ENCODE measurements around the gene NMNAT2.

Gene NMNAT2

GRCh38 chr1:183363972-183364371, 54.2 kb downstream of the NMNAT2 start:
- no peak for DNase-seq

DNA sequence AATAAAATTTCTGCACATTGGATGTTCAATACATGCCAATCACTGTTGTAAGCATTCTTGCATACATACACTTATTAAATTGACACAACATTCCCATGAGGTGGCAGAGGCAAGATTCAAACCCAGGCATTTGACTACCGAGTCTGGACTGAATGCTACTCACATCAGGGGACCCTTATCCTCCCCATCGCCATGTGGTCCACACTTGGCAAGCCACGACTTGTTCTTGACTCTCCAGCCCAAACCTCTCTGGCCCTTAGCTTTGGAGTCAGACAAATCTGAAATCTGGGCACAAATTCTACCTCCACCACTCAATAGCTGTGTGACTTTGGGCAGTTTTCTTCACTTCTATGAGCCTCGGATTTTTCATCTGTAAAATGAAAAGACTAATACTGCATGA, 57.1 kb downstream of the NMNAT2 start:
- DNase-seq: no peak

DNA sequence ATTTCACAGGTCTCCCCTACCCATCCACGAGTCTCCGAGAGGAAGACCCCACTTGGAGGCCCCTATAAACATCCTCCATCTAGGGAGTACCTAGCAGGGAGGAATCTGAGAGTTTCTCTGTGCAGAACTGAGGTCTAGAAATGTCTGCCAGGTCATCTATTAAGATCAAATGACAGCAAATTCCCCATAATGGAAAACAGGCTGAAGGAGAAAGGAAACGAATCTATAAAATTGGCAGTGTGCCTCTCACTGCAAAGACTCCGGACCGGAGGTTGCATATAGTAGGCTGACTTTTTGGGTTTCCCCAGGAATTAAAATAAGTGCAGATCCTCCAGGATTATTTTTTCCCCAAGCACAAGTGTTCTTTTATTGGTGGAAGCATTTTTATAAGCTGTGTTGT, 57.7 kb downstream of the NMNAT2 start:
- no peak for DNase-seq

GRCh38 chr1:183356534-183357182, 61.5 kb downstream of the NMNAT2 start:
- DNase-seq: no peak

DNA sequence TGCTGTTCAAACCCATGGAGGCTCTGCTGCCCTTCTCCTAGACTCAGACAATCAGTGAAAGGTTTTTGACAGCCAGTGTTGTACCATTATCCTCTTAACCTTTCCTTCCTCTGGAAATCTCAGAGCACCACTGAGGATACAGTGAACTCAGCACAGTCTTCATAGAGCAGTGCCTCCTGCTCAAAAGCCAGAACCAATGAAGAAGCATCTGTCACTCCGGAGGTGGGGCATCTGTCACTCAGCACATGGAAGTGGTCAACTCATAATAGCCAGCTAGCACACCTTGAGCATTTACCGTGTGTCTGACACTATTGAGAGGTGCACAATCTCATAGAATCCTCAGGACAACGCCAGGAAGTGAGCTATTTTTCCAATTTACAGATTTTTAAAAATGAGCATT, 62.4 kb downstream of the NMNAT2 start:
- no peak for DNase-seq

DNA sequence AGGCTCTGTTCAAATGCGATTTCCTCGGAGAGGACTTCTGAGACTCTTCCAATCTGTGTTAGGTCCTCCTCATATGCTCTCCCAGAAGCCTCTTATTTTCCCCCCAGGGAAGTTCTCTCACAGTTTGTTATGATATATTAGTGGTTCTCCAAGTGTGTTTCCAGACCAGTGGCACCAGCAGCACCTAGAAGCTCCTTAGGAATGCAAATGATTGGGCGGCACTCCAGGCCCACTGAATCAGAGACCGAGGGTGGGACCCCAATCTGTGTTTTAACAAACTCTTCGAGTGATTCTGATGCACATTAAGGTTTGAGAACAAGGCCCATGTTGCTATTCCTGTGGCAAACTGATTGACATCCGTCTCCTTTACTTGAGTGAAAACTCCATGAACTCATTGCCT, 63.0 kb downstream of the NMNAT2 start:
- DNase-seq: no peak

GRCh38 chr1:183353597-183353996, 64.6 kb downstream of the NMNAT2 start:
- DNase-seq: no peak

DNA sequence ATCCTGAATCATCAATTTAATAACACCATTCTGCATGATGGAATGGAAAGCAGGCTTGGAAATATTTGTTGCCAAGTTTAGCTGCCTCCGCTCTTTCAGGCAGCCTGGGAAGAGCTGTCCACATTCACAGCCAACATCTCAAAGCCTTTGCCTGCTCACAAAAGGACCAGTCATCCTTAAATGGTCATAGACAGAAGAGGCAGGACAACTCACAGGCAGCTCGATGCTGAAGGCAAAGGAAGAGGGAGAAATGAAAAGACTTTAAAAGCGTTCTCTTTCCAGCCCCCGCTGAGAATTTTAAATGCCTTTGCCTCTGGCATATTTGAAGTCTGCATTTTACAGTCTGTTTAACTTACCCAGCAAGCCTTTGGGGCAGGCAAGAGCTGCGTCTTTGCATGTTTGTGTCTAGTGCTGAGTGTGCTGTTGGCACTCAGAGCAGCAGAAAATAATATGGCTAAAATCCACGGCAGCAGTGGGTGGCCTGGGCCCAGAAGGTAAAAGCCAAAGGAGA, 68.9 kb downstream of the NMNAT2 start:
- no peak for DNase-seq

GRCh38 chr1:183346276-183346732, 71.9 kb downstream of the NMNAT2 start:
- no peak for DNase-seq

DNA sequence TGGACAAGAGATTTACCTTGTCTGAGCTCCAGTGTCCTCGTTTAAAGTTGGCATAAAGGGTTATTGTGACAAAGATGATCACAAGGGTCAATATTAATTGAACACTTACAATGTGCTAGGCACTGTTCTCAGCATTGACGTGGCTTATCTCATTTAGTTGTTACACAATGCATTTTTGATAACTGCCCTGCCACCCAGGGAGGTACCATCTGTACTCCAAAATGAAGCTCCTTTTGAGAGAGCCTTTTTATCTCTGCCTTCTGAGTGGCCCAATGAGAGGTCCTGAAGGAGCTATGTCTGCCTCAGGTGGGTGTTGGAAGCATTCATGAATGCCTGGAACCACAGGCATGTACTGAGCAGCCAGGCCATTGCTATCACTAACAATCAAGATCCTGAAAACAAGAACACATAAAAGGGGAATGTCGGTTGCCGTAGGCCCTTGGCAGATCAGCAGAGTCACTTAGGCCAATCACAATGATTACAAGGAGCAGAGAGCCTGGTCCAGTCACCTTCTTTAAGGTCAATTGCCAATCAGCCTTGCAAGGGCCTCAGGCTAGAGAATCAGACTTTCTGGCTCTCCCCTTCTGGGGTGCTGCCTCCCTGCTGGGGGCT, 78.5 kb downstream of the NMNAT2 start:
- no peak for DNase-seq

DNA sequence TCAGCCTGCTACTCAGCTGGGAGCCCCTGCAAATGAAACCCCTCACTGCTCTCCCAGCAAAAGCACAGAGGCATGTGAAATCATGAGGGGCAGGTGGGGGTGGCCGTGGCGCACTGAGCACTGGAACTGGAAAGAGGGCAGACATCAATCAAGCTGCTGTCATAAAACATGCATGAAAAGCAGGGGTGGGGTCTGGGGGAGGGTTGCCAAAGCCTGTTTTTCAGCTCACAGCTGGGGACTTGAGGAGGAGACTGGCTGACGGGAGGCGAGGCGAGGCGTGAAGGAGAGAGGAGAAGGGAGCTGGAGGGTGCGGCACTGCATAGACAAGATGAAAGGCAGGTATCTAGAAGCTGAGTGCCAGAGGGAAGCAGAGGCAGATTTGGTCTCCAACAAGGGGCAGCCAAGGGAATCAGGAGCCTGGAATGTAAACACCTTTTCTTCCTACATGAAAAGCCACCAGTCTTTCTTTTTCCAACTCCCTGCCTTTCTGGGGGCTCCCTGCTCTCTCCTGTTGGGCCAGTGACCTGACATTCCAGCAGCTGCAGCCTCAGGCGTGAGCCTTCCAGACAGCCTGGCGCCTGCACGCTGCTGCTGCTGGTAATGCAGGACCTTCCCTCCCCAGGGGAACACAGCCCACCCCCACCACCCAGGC, 87.0 kb downstream of the NMNAT2 start:
- DNase-seq: no peak

GRCh38 chr1:183330335-183330734, 87.8 kb downstream of the NMNAT2 start:
- DNase-seq: no peak

DNA sequence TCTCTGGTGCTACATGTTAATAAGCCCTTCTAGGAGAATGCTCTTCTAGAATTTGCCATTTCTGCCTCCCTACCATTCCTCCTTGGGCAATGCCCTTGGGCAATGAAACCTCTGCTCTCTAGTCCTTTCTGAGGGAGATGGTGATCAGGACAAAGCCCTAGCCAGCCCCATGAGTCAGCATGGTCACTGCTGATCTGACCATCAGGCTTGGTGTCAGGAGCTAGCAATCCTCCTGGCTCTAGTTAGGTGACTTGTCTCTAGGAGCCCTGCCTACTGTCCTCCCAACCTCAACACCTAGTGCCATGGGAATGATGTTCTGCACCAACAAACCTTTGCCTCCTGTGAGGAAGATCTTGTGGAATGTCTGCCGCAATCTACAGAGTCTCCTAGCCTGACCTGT, 89.8 kb downstream of the NMNAT2 start:
- DNase-seq: no peak

DNA sequence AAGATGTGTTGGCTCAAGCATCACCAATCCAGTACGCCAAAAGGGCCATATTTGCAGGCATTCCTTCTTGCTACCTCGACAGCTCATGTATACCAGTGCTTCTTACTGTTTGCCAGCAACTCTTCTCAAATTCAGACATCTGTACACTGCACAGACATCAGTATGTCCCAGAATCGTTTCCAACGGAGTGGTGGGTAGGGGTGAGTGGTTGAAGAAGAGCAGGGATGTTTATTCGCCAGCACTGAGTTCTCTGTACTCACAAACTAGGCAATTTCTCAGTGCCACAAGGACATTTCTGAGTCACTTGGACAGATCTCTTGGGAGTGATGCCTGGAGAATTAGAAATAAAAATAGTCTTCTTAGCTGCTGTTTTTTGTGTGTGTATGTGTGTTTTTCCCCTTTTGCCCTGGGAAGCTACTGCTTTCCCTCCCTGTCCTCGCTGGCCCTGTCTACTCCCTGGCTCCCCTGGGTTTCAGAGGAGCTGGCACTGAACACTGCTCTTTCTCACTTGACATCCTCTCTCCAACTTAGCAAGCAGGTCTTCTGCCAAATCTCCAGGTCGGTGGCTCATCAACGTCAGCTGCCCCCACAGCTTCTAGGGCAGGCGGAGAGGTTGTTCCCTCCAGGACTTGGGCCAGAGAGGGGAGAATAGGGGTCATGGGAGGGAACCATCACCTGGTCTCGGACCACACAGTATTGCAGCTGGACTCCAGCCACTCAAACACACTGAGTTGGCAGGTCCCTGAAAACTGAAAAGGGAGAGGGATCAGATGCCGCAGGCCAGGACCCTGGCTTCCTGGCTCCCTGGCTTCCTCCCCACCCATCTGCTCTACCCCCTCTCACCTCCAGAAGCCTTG, 90.5 kb downstream of the NMNAT2 start:
- no peak for DNase-seq

- no peak for DNase-seq
Observed at GRCh38 chr1:183323849-183324683, 94.1 kb downstream of the NMNAT2 start.

- no peak for DNase-seq
Observed at GRCh38 chr1:183319606-183320005, 98.6 kb downstream of the NMNAT2 start.

- DNase-seq: no peak
Observed at GRCh38 chr1:183319051-183319450, 99.1 kb downstream of the NMNAT2 start.

GRCh38 chr1:183318433-183318832, 99.7 kb downstream of the NMNAT2 start:
- no peak for DNase-seq

DNA sequence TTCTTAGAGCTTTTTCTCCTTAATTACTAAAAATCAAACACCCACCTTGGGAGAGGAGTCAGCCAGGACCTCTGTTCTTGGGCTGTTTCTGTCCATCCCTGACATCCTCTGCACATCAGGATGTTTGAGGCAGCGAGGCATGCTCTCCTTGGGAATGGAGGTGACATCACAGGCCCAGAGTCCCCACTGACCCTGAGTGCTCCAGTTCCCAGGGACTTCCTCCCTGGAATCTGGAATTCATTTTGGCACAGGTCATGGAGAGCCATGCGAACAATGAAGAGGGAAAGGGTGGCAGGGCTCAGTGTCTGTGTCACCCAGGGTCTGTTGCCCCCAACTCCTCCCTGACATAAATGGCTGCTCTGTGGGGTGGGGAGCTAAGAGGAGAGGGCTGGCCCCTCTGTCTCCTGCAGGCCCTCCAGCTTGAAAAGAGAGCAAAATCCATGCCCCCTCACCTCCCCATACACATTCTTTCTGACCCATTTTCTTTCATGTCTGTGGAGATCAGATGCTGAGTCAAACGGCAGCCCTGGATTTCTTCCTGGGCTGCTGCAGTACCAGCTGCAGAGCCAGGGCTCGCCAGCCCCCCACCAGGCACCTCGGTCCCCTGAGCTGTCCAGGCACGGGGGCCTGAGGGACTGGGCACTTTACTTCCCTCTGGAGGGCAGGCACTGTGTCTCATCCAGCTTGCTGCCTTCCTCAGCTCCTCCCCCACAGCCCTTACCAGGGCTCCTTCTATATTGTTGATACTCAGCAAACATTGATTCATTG, 102.0 kb downstream of the NMNAT2 start:
- no peak for DNase-seq

- DNase-seq: no peak
Observed at GRCh38 chr1:183313063-183313462, 105.1 kb downstream of the NMNAT2 start.

DNA sequence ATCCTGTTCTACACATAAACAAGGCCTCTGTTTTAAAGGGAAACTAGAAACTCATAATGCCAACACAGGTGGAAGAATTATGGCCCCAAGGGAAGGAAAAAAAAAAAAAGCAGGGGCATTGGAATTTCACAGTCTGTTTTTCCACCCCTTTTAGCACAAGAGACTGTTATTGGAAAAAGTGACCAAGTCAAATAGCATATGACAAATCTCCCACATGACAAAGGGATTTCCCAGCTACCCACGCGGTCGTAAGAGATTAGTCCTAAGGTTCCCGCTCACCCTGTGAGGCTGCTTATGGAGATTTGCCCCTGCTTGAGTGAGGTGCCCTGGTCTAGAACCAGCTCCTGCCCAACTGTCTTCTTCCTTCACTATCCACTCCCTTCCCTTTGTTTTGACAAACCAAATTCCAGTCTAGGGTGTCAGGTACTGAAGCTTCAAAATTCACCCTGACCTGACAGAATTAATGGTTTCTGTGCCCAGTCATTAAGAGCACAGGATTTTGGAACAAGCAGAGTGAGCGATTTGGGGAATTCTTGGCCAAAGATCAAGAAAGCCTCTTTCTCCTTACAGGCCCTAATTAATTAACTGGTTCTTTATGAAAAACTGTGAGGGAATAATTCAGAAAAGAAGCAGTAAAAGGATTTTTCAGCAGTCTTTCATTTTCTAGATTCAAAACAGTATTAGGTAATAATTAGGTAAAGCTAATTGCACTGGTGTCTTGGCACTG, 107.3 kb downstream of the NMNAT2 start:
- DNase-seq: peak; percentile 52
